GM12873 (cell line): ENCODE results near the gene OR5T3.

Experiments used
- TF ChIP-seq, protein P1 (sequence below): IDR thresholded peaks from 2 replicates; pipeline ENCODE4 v1.5.1; 2012; ENCODE audit warnings: low read depth, mild to moderate bottlenecking, moderate library complexity, low read length, control low read depth; ENCODE audit not compliant: insufficient read depth; ENCODE audit errors: missing control alignments

Gene OR5T3

DNA sequence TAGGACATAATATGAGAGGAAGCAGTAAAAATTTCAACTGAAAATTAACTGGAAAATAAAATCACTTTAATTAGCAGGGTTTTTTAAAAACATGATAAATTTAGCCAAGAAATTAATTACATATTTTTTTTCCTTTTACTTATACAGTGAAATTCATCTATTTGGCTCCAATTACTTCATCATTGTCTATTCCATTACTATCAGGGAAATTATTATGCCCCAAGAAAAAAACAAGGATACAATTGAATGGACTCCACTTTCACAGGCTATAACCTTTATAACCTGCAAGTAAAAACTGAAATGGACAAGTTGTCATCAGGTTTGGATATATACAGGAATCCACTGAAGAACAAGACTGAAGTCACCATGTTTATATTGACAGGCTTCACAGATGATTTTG, at the start of gene OR5T3:
OR5T3 (plus strand) TSS at position 301 of the 400 bp plus-strand sequence; CDS start at position 301, 0 bp downstream.
- TF ChIP-seq, protein P1, sequence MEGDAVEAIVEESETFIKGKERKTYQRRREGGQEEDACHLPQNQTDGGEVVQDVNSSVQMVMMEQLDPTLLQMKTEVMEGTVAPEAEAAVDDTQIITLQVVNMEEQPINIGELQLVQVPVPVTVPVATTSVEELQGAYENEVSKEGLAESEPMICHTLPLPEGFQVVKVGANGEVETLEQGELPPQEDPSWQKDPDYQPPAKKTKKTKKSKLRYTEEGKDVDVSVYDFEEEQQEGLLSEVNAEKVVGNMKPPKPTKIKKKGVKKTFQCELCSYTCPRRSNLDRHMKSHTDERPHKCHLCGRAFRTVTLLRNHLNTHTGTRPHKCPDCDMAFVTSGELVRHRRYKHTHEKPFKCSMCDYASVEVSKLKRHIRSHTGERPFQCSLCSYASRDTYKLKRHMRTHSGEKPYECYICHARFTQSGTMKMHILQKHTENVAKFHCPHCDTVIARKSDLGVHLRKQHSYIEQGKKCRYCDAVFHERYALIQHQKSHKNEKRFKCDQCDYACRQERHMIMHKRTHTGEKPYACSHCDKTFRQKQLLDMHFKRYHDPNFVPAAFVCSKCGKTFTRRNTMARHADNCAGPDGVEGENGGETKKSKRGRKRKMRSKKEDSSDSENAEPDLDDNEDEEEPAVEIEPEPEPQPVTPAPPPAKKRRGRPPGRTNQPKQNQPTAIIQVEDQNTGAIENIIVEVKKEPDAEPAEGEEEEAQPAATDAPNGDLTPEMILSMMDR, result no peak

DNA sequence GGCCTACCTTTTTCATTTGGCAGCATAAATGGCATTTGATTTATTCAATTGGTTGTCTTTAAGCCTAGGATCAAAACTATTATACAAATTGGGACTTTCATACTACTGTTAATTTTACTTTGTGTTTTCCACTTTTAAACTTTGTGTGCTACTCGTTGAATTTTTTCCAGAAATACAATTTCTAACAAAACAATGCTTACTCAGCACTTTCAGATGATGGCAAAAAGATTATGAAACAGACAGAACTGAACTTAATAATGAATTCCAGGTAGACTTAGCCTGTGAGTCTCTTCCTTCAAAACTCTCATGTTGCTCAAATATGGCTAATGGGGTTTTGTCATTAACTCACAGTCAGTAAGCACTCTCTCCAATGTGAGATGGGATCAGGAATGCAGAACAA, 44.3 kb upstream of the OR5T3 start:
- TF ChIP-seq, protein P1, result no peak

DNA sequence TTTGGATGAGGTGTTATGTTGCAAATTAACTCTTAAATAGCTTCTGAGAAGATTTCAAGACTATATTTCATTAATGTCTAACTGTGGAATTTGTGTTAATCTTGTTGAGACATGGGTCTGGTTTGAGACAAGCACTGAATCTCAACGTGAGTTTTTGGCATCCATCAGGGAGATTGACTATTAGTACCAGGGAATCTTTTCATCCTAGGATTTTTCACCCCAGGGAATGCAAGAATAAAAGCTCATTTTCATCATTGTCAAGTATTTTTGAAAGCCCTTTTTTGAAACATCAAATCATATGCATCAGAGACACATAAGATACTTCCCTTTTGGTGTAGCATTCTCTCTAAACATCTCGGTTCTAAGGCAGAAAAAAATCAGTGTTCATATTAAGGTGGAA, 37.5 kb upstream of the OR5T3 start:
- TF ChIP-seq, protein P1, result no peak

GRCh38 chr11:56234155-56234554, 17.9 kb upstream of the OR5T3 start, which contains the start of gene OR5T2:
Gene OR5T2 (minus strand): TSS chr11:56234255. CDS start chr11:56233062, 1,193 bp downstream.
- TF ChIP-seq, protein P1, result no peak

DNA sequence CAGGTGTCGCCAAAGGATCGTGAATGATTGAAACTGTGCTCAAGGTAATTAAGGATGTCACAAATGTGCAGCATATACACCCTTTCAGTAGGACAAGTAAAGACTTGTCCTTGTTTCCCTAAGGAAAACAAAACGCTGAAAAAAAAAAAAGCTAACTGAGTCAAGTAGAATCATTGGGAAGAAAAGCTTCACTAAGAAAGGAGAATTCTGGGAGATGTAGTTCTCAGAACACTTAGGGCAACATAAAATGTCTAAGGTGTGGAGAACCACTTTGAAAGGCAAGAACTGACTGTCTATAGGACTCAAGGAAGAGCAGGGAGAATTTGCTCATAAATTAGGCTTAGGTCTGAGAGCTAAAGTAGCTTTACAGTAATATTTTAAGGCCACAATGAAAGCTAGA, 19.0 kb downstream of the OR5T3 start:
- TF ChIP-seq, protein P1, result no peak

GRCh38 chr11:56273854-56274253, 21.8 kb downstream of the OR5T3 start, which contains the start of gene OR5T1:
Gene OR5T1 (plus strand): TSS chr11:56274154. CDS start chr11:56275639, 1,485 bp downstream.
- TF ChIP-seq, protein P1, result no peak

DNA sequence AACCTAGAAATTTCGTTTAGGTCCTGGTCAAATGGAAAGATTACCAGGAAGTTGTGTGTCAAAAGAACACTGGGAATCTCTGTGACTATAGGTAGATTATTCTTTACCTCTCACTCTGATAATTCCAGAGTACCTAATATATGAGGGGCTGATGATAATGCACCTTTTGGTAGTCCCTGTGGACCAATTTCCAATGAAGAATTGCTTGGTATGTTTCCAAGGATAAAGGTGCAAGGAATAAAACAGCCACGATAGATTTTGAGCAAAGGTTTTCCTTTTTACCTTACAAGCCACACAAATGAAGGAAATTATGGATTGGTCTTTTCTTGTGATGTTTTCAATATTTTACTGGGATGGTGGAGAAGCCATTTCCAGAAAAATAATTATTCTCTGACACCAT, 40.1 kb downstream of the OR5T3 start, which contains the start of gene OR8H1:
OR8H1 (minus strand) TSS at position 101 of the 400 bp plus-strand sequence. CDS start 1,192 bp downstream, outside the sequence.
- TF ChIP-seq, protein P1, result no peak

DNA sequence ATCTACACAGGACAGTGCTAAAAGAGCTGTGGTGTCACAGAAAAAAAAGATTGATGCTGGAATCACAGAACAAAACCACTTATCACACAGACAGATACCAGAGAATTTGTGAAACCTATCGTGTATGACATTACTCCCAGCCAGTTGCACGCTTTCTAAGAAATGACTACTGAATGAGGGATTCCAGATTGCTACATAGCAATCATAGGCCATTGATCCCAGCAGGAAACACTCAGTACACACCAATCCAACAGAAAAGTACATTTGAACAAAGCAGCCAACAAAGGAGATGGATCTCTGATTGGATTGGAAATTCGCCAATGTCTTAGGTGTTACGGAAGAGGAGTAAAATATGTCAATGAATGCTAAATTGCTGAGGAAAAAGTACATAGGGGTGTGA, 44.8 kb downstream of the OR5T3 start:
- TF ChIP-seq, protein P1, result no peak
